HepG2 (cell line): ENCODE measurements around the gene PROC. TPM values are rescaled to one million over a fixed set of nuclear protein-coding genes. Genes with fewer than 3 reads are reported as not detected.

Source experiments
- ARNT ChIP-seq: fragments of 450-650 bp; IDR thresholded peaks from 2 replicates; pipeline ENCODE4 v1.6.1; 2017
- GZF1 ChIP-seq: sonication (generic); formaldehyde crosslinking; IDR thresholded peaks from 2 replicates; pipeline ENCODE4 v1.5.1; 2020; ENCODE audit warnings: mild to moderate bottlenecking, missing genetic modification reagents
- ZNF629 ChIP-seq: sonication (generic); formaldehyde crosslinking; conservative IDR thresholded peaks from 2 replicates; pipeline ENCODE4 v1.5.0; 2020; ENCODE audit warnings: missing genetic modification reagents
- polyA plus RNA-seq, 8 experiments: library from polyadenylated mRNA; depleted of rRNA in 3 of 8; stranded (reverse) in 7 of 8; unstranded in 1 of 8; fragments of >200 nt; fragmentation: Illumina TruSeq in 4 of 8; extraction: Trizol in 4 of 8; gene quantifications; 2 replicates each; pipeline versions ENCODE4 v1.2.1 to v1.2.3, GENCODE V29; 2011 to 2016; ENCODE audit warnings: low read depth in 4 of 8, missing spikeins in 1 of 8, mixed read lengths in 1 of 8; ENCODE audit not compliant: insufficient read depth in 1 of 8
- total RNA-seq, 5 experiments: library from RNA; depleted of rRNA; stranded (reverse); fragments of >200 nt; fragmentation: Illumina TruSeq; extraction: Trizol; gene quantifications; 2 replicates each; pipeline ENCODE4 v1.2.3, GENCODE V29; 2016; ENCODE audit warnings: low read depth in 1 of 5
- TF ChIP-seq, protein P1 (sequence below): sonication (generic); formaldehyde crosslinking; IDR thresholded peaks from 2 replicates; pipeline ENCODE4 v1.4.0; 2020; ENCODE audit warnings: missing genetic modification reagents, mild to moderate bottlenecking, borderline replicate concordance
- TF ChIP-seq, protein P2 (sequence below): sonication (generic); formaldehyde crosslinking; IDR thresholded peaks from 2 replicates; pipeline ENCODE4 v1.9.0; 2021; ENCODE audit warnings: missing genetic modification reagents, borderline replicate concordance
- TF ChIP-seq, protein P3 (sequence below), 2 experiments: fragments of 450-650 bp in 1 of 2; sonication (generic) in 1 of 2; formaldehyde crosslinking in 1 of 2; IDR thresholded peaks; 2 replicates each; pipeline versions ENCODE4 v1.6.1 to v1.8.0; 2016 to 2022; ENCODE audit warnings: antibody characterized with exemption in 1 of 2, mild to moderate bottlenecking in 1 of 2, missing genetic modification reagents in 1 of 2
- TF ChIP-seq, protein P4 (sequence below): sonication (generic); formaldehyde crosslinking; IDR thresholded peaks from 2 replicates; pipeline ENCODE4 v1.4.0; 2020; ENCODE audit warnings: low read depth, missing genetic modification reagents

Gene PROC
- total and polyA plus RNA-seq, 2 of the 13 experiments (the other 11 are each of a cell fraction or from before 2014, with no cell fraction given) = 134 to 185 TPM

DNA sequence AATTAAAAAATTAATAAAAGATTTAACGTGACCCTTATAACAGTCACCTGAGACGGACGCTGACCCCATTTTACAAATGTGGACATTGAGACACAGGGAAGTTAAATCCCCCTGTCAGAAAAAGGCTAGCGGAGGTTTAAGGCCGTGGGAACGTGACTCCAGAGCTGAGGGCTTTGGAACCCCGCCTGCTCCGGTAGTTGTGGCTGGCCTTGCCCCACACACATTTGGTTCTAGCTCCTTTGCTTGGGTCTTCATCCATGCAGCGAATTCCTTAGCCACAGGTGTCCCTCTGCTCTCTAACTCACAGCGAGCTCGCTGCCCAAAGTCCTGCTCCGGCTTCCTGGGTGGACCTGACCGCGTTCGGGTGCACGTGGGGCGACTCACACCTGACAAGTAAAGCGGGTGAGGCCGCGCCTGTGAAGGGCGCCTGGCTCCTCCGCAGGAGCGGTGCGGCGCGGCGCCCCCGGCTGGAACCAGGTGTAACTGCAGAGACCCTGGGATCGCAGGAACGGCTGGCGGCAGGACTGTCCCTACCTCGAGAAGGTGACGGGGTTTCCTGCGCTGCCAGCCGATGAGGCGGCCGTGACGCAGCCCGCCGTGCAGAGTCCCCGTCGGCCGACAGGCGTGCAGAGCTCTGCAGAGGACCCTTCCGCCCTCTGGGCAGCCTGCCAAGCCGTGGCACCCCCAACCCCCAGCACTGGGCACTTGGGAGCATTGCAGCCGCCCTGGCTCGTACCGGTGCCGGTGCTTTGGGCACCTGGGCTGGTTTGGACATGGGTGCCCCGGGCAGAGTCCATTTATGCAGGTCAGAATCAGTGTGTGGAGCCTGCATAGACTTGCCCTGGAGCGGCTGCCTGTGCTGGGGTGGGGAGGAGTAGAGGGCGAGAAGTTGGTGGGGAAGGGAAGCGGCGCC, 2.4 kb upstream of the PROC start (continued):
- peak; percentile 52 for TF ChIP-seq ZNF629 (CRISPR knock-in tag)
- TF ChIP-seq ARNT = no peak
- TF ChIP-seq, protein P1, sequence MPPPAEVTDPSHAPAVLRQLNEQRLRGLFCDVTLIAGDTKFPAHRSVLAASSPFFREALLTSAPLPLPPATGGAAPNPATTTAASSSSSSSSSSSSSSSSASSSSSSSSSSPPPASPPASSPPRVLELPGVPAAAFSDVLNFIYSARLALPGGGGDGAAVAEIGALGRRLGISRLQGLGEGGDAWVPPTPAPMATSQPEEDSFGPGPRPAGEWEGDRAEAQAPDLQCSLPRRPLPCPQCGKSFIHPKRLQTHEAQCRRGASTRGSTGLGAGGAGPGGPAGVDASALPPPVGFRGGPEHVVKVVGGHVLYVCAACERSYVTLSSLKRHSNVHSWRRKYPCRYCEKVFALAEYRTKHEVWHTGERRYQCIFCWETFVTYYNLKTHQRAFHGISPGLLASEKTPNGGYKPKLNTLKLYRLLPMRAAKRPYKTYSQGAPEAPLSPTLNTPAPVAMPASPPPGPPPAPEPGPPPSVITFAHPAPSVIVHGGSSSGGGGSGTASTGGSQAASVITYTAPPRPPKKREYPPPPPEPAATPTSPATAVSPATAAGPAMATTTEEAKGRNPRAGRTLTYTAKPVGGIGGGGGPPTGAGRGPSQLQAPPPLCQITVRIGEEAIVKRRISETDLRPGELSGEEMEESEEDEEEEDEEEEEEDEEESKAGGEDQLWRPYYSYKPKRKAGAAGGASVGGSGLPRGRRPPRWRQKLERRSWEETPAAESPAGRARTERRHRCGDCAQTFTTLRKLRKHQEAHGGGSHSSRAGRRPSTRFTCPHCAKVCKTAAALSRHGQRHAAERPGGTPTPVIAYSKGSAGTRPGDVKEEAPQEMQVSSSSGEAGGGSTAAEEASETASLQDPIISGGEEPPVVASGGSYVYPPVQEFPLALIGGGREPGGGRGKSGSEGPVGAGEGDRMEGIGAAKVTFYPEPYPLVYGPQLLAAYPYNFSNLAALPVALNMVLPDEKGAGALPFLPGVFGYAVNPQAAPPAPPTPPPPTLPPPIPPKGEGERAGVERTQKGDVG = peak; percentile 99; the same call in 1 of the 2 replicates
- no peak for TF ChIP-seq GZF1 (CRISPR knock-in tag)
- TF ChIP-seq, protein P2, sequence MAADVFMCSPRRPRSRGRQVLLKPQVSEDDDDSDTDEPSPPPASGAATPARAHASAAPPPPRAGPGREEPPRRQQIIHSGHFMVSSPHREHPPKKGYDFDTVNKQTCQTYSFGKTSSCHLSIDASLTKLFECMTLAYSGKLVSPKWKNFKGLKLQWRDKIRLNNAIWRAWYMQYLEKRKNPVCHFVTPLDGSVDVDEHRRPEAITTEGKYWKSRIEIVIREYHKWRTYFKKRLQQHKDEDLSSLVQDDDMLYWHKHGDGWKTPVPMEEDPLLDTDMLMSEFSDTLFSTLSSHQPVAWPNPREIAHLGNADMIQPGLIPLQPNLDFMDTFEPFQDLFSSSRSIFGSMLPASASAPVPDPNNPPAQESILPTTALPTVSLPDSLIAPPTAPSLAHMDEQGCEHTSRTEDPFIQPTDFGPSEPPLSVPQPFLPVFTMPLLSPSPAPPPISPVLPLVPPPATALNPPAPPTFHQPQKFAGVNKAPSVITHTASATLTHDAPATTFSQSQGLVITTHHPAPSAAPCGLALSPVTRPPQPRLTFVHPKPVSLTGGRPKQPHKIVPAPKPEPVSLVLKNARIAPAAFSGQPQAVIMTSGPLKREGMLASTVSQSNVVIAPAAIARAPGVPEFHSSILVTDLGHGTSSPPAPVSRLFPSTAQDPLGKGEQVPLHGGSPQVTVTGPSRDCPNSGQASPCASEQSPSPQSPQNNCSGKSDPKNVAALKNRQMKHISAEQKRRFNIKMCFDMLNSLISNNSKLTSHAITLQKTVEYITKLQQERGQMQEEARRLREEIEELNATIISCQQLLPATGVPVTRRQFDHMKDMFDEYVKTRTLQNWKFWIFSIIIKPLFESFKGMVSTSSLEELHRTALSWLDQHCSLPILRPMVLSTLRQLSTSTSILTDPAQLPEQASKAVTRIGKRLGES = no peak
- TF ChIP-seq, protein P3, sequence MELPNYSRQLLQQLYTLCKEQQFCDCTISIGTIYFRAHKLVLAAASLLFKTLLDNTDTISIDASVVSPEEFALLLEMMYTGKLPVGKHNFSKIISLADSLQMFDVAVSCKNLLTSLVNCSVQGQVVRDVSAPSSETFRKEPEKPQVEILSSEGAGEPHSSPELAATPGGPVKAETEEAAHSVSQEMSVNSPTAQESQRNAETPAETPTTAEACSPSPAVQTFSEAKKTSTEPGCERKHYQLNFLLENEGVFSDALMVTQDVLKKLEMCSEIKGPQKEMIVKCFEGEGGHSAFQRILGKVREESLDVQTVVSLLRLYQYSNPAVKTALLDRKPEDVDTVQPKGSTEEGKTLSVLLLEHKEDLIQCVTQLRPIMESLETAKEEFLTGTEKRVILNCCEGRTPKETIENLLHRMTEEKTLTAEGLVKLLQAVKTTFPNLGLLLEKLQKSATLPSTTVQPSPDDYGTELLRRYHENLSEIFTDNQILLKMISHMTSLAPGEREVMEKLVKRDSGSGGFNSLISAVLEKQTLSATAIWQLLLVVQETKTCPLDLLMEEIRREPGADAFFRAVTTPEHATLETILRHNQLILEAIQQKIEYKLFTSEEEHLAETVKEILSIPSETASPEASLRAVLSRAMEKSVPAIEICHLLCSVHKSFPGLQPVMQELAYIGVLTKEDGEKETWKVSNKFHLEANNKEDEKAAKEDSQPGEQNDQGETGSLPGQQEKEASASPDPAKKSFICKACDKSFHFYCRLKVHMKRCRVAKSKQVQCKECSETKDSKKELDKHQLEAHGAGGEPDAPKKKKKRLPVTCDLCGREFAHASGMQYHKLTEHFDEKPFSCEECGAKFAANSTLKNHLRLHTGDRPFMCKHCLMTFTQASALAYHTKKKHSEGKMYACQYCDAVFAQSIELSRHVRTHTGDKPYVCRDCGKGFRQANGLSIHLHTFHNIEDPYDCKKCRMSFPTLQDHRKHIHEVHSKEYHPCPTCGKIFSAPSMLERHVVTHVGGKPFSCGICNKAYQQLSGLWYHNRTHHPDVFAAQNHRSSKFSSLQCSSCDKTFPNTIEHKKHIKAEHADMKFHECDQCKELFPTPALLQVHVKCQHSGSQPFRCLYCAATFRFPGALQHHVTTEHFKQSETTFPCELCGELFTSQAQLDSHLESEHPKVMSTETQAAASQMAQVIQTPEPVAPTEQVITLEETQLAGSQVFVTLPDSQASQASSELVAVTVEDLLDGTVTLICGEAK (IDR thresholded peaks at IDR 0.05) = no peak
- TF ChIP-seq, protein P3 (CRISPR knock-in tag; IDR thresholded peaks at IDR 0.05) = 0 out of 2 replicates have a peak, but pooled peaks have one; percentile 19
- TF ChIP-seq, protein P4, sequence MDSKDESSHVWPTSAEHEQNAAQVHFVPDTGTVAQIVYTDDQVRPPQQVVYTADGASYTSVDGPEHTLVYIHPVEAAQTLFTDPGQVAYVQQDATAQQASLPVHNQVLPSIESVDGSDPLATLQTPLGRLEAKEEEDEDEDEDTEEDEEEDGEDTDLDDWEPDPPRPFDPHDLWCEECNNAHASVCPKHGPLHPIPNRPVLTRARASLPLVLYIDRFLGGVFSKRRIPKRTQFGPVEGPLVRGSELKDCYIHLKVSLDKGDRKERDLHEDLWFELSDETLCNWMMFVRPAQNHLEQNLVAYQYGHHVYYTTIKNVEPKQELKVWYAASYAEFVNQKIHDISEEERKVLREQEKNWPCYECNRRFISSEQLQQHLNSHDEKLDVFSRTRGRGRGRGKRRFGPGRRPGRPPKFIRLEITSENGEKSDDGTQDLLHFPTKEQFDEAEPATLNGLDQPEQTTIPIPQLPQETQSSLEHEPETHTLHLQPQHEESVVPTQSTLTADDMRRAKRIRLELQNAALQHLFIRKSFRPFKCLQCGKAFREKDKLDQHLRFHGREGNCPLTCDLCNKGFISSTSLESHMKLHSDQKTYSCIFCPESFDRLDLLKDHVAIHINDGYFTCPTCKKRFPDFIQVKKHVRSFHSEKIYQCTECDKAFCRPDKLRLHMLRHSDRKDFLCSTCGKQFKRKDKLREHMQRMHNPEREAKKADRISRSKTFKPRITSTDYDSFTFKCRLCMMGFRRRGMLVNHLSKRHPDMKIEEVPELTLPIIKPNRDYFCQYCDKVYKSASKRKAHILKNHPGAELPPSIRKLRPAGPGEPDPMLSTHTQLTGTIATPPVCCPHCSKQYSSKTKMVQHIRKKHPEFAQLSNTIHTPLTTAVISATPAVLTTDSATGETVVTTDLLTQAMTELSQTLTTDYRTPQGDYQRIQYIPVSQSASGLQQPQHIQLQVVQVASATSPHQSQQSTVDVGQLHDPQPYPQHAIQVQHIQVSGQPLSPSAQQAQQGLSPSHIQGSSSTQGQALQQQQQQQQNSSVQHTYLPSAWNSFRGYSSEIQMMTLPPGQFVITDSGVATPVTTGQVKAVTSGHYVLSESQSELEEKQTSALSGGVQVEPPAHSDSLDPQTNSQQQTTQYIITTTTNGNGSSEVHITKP (CRISPR knock-in tag) = no peak
